H1 (cell line): ENCODE data around the gene CELF1. TPM values are rescaled to one million over a fixed set of nuclear protein-coding genes. Genes with fewer than 3 reads are reported as not detected.
A peak's percentile ranks its signal among the peaks of the same experiment; 100 is the strongest.

Source experiments
- FOSL1 ChIP-seq: IDR thresholded peaks from 2 replicates; pipeline ENCODE4 v1.6.1; 2011; ENCODE audit warnings: mild to moderate bottlenecking, low read depth, low read length, moderate library complexity; ENCODE audit not compliant: insufficient read depth
- KDM4A ChIP-seq: IDR thresholded peaks from one replicate; pipeline ENCODE4 v1.7.1; 2012; ENCODE audit warnings: low read depth, mild to moderate bottlenecking, moderate library complexity, low read length, inconsistent platforms; ENCODE audit not compliant: severe bottlenecking
- MAX ChIP-seq: IDR thresholded peaks from 2 replicates; pipeline ENCODE4 v1.6.1; 2012; ENCODE audit warnings: inconsistent platforms
- PHF8 ChIP-seq: fragments of 200-600 bp; sonication (generic); conservative IDR thresholded peaks from 2 replicates; pipeline ENCODE4 v1.7.1; 2012; ENCODE audit warnings: low read depth, mild to moderate bottlenecking, inconsistent platforms, low read length, moderate library complexity
- POLR2AphosphoS5 ChIP-seq: IDR thresholded peaks from 2 replicates; pipeline ENCODE4 v1.6.1; 2011; ENCODE audit warnings: low read depth, low read length
- RFX5 ChIP-seq: IDR thresholded peaks from 2 replicates; pipeline ENCODE4 v1.6.1; 2011; ENCODE audit warnings: low read depth, low read length, improper control_type of control experiment, borderline replicate concordance
- SAP30 ChIP-seq: fragments of 300-600 bp; sonication (generic); IDR thresholded peaks from 2 replicates; pipeline ENCODE4 v1.7.1; 2012; ENCODE audit warnings: low read length, moderate library complexity, mild to moderate bottlenecking, inconsistent platforms; ENCODE audit not compliant: insufficient read depth, insufficient replicate concordance
- polyA plus RNA-seq, 7 experiments: library from polyadenylated mRNA; depleted of rRNA in 3 of 7; stranded (reverse) in 5 of 7; unstranded in 2 of 7; fragments of >200 nt in 5 of 7; fragments of 200-250 nt in 2 of 7; gene quantifications; 1 replicate in 5 of 7; 2 replicates in 1 of 7; 4 replicates in 1 of 7; pipeline versions ENCODE4 v1.2.1 to v1.2.3, GENCODE V29; 2011 to 2013; ENCODE audit warnings: missing spikeins in 2 of 7, mixed read lengths in 2 of 7
- total RNA-seq: library from RNA; stranded (reverse); fragmentation: NEBNext Ultra II Directional; extraction: Animal tissue kit (Norgen Biotek cat#: 25700); gene quantifications from 2 replicates; pipeline ENCODE4 v1.2.1, GENCODE V29; 2021
- TF ChIP-seq, protein P1 (sequence below): fragments of 300-600 bp; sonication (generic); IDR thresholded peaks from 2 replicates; pipeline ENCODE4 v1.7.1; 2012; ENCODE audit warnings: low read length, moderate library complexity, mild to moderate bottlenecking, inconsistent platforms; ENCODE audit not compliant: insufficient replicate concordance

CELF1 gene
- total and polyA plus RNA-seq, 2 of the 8 experiments (the other 6 are each of a cell fraction or from before 2014, with no cell fraction given) = 131 to 197 TPM

- TF ChIP-seq, protein P1, sequence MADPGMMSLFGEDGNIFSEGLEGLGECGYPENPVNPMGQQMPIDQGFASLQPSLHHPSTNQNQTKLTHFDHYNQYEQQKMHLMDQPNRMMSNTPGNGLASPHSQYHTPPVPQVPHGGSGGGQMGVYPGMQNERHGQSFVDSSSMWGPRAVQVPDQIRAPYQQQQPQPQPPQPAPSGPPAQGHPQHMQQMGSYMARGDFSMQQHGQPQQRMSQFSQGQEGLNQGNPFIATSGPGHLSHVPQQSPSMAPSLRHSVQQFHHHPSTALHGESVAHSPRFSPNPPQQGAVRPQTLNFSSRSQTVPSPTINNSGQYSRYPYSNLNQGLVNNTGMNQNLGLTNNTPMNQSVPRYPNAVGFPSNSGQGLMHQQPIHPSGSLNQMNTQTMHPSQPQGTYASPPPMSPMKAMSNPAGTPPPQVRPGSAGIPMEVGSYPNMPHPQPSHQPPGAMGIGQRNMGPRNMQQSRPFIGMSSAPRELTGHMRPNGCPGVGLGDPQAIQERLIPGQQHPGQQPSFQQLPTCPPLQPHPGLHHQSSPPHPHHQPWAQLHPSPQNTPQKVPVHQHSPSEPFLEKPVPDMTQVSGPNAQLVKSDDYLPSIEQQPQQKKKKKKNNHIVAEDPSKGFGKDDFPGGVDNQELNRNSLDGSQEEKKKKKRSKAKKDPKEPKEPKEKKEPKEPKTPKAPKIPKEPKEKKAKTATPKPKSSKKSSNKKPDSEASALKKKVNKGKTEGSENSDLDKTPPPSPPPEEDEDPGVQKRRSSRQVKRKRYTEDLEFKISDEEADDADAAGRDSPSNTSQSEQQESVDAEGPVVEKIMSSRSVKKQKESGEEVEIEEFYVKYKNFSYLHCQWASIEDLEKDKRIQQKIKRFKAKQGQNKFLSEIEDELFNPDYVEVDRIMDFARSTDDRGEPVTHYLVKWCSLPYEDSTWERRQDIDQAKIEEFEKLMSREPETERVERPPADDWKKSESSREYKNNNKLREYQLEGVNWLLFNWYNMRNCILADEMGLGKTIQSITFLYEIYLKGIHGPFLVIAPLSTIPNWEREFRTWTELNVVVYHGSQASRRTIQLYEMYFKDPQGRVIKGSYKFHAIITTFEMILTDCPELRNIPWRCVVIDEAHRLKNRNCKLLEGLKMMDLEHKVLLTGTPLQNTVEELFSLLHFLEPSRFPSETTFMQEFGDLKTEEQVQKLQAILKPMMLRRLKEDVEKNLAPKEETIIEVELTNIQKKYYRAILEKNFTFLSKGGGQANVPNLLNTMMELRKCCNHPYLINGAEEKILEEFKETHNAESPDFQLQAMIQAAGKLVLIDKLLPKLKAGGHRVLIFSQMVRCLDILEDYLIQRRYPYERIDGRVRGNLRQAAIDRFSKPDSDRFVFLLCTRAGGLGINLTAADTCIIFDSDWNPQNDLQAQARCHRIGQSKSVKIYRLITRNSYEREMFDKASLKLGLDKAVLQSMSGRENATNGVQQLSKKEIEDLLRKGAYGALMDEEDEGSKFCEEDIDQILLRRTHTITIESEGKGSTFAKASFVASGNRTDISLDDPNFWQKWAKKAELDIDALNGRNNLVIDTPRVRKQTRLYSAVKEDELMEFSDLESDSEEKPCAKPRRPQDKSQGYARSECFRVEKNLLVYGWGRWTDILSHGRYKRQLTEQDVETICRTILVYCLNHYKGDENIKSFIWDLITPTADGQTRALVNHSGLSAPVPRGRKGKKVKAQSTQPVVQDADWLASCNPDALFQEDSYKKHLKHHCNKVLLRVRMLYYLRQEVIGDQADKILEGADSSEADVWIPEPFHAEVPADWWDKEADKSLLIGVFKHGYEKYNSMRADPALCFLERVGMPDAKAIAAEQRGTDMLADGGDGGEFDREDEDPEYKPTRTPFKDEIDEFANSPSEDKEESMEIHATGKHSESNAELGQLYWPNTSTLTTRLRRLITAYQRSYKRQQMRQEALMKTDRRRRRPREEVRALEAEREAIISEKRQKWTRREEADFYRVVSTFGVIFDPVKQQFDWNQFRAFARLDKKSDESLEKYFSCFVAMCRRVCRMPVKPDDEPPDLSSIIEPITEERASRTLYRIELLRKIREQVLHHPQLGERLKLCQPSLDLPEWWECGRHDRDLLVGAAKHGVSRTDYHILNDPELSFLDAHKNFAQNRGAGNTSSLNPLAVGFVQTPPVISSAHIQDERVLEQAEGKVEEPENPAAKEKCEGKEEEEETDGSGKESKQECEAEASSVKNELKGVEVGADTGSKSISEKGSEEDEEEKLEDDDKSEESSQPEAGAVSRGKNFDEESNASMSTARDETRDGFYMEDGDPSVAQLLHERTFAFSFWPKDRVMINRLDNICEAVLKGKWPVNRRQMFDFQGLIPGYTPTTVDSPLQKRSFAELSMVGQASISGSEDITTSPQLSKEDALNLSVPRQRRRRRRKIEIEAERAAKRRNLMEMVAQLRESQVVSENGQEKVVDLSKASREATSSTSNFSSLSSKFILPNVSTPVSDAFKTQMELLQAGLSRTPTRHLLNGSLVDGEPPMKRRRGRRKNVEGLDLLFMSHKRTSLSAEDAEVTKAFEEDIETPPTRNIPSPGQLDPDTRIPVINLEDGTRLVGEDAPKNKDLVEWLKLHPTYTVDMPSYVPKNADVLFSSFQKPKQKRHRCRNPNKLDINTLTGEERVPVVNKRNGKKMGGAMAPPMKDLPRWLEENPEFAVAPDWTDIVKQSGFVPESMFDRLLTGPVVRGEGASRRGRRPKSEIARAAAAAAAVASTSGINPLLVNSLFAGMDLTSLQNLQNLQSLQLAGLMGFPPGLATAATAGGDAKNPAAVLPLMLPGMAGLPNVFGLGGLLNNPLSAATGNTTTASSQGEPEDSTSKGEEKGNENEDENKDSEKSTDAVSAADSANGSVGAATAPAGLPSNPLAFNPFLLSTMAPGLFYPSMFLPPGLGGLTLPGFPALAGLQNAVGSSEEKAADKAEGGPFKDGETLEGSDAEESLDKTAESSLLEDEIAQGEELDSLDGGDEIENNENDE = no peak
- TF ChIP-seq PHF8 (peak; percentile 95), SAP30 (peak; percentile 82), KDM4A (peak; percentile 19), MAX (peak; percentile 25; the same call in 1 of the 2 replicates), RFX5 (no peak), POLR2AphosphoS5 (peak; percentile 84; the same call in 1 of the 2 replicates), FOSL1 (no peak)
Measured at GRCh38 chr11:47426062-47426956, 126.6 kb downstream of the CELF1 start, which contains the start of gene PSMC3 (continued).
